Stimulated activated CD8-positive, alpha-beta memory T cell treated with anti-CD3 and anti-CD28 coated beads, Interleukin-7, amount 100 ng/mL, for 24 hours (primary cell): ENCODE data around the gene CSPG4.

ENCODE experiments used
- DNase-seq: peaks from one replicate; pipeline ENCODE4 v3.0.0-alpha.2; 2020; ENCODE audit warnings: low read depth

The CSPG4 gene

GRCh38 chr15:75669191-75669878 is 43.3 kb downstream of the CSPG4 start:
- DNase-seq = no peak

DNA sequence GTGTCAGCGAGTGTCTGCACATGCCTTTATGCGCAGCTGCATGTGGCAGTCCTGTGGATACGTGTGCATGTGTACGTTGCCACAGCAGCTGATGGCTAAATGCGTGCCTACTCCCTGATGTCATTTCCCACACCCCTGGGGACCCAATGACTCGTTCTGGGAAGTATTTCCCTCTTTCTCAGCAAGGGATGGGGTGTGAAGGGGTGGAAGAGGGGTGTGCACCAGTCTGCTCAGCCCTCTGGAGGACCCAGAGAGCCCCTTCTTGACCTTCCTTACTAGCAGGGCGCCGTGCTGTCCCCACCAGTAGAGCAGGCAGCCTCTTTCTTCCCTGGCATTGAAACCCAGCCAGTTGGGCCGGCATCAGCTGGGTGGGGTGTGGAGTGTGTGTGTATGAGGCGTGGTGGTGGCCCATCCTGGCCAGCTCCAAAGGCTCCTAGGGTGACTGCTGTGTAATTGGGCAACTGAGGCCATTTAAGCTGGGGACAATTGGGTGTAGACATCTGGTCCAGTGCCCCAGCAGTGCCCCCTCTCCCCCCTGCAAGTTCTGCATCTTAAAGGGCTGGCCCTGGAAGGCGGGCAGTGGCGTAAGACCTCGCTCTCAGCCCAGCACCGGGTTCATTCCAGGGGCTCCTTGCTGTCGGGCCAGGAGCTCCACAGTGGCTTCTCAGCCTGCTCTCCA is 45.7 kb downstream of the CSPG4 start:
- DNase-seq = no peak

DNA sequence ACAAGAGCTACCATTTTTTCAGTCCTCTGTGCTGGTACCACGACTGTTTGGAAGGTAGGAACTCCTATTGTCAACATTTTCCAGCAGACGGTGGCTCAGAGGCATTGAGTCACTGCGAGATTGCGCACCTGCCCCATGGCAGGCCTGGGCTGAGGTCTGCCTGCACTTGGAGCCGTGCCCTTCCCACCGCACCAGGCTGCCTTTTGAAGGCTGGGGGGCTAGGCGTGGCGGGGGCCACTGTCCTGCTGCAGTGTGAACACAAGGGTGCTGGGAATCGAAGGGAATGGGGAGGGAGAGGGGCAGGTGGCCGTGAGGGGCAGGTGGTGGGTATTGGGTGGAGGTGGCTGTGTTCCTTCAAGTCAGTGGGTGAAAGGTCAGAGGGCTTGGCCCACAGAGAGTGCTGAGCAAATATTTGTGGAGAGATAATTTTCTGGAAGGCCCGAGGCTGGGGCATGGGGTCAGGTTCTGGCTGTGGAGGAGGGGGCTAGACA is 48.7 kb downstream of the CSPG4 start:
- DNase-seq = no peak

DNA sequence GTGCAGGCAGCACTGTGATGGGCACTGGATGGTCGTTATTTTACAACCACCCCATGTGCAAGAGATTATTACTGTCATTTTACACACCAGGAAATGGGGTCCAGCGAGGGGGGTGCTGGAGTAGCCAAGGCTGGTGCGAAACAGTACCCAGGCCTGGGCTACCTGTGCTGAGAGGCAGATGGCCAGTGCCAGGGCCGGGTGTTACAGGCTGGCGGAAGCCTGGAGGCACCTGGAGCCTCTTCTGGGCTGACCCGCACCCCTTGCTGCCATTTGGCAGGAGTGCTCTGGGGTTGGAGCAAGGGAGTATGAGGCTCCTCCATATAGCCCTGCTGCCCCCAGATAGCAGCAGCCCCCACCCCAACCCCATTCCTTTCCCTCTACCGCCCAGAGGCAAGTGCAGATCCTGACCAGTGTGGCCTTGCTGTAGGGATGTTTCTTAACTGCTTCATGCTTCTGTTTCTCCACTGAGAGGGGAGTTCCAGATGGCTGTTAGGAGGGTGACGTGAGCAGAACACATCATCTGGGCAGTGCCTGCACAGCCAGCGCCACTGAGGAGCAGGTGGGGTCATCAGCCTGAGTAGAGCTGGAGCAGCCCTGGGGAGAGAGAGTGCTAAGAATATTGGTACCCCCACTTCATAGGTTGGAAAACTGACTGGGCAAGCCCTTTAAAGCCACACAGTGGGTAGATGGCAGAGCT is 49.7 kb downstream of the CSPG4 start:
- DNase-seq = no peak

DNA sequence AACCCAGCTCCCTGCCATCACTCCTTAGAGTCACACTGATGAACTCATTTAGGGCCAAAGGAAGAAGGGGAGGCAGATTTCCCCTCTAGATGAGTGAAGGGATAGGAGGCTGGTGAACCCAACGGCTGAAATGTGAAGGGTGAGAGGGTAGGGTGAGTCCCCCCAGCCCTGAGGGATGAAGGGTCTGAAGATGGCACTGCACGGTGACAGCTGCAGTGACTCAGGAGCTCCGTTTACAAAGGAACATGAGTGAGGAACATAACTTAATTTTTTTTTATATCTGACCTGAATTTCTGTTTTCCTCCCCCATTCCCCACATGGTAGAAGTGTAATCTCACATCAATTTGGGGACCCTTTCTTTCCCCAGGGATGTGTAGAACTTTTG is 50.9 kb downstream of the CSPG4 start:
- DNase-seq = no peak

GRCh38 chr15:75661100-75661755 is 51.4 kb downstream of the CSPG4 start:
- DNase-seq = no peak

- no peak for DNase-seq
These were observed 52.6 kb downstream of the CSPG4 start for GRCh38 chr15:75659928-75660645.

DNA sequence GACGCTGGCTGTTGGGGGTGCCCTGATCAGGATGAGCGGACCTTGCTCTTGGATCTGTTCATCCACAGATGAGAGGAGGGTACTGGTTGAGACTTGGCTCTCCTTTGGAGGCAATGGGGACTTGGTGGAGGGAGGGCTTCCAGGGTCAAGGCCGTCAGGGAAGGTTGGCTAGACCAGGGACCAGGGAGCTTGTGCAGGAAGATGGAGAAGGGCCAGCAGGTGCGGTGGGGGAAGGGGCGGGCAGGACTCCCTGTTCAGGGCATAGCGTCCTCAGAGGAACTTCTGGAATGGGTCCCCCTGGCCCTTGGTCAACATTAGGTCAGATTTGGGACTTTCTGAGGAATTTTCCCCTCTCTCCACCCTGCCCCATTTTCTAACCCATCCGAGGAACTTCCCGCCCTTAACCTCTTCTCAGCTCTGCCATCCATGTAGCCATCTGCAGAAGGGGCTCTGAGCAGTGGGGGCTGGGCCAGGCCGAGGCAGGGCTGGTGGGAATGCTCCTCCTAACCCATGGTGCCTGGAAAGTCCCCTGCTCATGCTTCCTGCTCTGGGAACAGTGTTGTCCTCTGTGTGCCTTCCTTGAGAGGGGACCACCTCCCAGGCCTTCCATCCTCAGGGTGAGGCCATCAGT is 53.4 kb downstream of the CSPG4 start:
- no peak for DNase-seq

DNA sequence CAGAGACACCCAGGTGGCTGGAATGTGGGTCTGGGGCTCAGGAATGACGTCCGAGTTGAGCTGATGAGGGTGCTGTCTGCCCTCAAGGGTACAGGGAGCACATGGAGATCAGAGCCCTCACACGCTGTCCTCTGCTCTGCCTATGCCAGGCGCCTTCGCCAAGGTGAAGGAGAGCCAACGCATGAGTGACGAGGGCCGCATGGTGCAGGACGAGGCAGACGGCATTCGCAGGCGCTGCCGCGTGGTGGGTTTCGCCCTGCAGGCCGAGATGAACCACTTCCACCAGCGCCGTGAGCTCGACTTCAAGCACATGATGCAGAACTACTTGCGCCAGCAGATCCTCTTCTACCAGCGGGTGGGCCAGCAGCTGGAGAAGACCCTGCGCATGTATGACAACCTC is 55.8 kb downstream of the CSPG4 start:
- no peak for DNase-seq

DNA sequence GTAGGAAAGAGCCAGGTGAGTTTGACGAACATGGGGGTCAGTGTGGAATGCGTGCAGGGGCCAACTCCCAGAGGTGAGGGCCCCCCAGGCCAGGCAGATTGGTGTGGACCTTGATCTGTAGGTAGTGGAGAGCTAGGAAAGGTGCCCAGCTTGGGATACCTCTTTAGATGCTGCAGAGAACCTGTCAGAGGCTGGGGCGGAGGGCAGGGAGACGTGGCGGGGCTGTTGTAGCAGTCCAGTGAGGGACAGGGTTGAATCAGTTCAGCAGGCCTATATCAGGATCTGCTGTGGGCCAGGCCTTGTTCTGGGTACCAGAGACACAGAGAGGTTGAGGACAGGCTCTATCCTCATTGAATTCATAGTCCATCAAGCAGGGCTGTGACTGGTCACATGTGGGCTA is 56.3 kb downstream of the CSPG4 start:
- DNase-seq = no peak

GRCh38 chr15:75655931-75656330 is 56.7 kb downstream of the CSPG4 start:
- DNase-seq = no peak

DNA sequence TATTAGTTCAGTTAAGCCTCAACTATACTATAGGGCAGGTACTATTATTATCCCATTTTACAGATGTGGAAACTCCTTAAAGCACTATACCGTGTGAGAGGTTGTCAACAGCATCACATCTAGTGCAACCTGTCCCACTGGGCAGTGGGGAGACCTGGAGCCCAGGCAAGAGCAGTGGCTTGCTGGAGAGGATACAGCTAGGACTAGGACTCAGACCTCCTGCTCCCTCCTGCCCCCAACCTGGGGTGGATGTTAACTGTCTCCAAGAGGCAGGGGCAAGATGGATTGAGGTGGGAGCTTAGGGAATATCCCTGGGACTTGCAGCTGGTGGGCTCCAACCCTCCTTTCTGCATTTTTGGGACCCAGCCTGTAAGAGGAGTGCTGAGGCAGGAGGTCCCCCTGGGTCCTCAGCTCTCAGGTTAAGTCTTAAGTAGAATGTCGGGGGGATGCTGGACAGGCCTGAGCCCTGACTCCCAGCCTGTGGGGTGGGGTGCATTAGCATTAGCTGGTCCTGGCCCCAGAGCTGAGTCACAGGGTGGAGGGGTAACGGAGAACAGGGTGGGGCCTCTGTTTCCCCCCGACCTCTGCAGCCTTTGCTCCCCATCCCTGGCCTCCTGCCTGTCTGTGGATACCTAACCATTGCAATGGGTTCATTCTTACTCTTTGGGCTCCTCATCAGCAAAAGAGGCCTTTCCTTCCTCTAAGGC is 58.3 kb downstream of the CSPG4 start:
- no peak for DNase-seq

DNA sequence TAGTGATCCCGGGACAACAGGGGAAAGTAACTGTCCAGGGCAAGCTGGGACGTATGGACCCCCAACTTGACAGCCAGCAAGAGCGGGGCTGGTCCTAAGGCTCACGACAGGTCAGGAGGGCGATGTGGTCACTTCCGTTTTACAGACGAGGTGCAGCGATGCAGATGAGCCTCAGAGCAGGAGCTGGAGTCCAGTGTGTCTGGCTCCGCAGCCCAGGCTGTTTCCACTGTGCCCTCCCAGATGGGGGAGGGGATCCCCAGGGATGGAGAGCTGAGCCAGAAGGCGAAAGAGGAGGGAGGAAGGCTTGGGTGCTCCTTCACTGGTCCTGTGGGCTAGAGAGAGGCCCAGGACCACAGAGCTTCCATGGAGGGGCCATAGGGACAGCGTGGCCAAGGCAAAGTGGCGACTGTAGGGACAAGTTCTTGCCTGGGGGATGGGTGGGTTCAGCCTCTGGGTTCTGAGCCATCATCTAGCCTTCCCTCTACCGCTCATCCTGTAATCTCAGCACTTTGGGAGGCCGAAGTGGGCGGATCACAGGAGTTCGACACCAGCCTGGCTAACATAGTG is 59.2 kb downstream of the CSPG4 start:
- no peak for DNase-seq

- no peak for DNase-seq
These were observed 60.7 kb downstream of the CSPG4 start for GRCh38 chr15:75651810-75652543.

DNA sequence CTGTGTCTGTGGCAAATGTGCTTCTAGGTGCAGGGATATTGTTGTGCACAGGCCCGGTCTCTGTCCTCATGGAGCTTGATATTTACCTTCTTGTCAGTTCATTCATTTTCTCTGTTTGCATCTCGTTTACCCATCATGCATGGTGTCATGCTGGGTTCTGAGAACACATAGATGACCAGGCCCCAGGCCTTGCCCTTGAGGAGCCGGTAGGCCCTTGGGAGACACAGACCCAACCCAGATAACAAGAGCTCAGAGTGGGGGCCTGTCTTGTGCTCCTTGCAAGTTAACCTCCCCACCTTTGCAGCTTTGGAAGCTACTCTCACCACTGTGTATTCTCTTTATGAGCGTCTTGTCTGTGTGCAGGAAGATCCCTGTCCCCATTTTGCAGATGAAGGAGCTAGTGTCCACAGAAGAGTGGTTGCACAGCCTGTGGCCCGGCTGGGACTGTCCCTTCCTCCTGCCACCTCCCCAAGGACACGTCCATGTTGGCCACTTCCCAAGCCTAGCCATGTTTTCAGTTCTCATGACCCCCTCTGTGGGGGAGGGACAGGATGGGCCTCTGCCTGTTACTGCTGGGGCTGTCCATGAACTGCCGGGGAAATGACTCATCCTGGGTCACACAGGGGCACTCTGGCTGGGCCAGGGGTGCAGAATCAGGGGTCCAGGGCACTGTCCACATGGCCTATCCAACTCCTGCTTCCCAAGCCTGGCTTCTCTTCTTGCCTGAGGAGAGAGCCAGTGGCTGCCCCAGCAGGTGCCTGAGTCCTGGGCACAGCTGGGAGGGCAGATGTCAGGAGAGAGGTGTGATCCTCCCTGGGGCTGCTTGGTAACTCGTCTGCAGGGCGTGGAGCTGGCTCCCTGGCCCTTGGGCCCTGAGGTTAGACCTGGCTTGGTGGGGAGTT is 61.5 kb downstream of the CSPG4 start:
- DNase-seq = no peak

DNA sequence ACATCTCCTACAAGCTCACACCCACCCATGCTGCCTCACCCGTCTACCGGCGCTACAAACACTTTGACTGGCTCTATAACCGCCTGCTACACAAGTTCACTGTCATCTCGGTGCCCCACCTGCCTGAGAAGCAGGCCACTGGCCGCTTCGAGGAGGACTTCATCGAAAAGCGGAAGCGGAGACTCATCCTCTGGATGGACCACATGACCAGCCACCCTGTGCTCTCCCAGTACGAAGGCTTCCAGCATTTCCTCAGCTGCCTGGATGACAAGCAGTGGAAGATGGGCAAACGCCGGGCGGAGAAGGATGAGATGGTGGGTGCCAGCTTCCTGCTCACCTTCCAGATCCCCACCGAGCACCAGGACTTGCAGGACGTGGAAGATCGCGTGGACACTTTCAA is 62.8 kb downstream of the CSPG4 start:
- no peak for DNase-seq

DNA sequence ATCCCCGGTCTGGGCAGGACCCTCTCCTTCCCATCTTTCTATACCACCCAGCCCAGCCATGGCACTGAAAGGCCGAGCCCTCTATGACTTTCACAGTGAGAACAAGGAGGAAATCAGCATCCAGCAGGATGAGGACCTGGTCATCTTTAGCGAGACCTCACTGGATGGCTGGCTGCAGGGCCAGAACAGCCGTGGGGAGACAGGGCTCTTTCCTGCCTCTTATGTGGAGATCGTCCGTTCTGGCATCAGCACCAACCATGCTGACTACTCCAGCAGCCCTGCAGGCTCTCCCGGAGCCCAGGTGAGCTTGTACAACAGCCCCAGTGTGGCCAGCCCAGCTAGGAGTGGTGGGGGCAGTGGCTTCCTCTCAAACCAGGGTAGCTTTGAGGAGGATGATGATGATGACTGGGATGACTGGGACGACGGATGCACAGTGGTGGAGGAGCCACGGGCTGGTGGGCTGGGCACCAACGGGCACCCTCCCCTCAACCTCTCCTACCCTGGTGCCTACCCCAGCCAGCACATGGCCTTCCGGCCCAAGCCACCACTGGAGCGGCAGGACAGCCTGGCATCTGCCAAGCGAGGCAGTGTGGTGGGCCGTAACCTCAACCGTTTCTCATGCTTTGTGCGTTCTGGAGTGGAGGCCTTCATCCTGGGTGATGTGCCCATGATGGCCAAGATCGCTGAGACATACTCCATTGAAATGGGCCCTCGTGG is 63.4 kb downstream of the CSPG4 start:
- DNase-seq = no peak
